Stimulated activated CD4-positive, alpha-beta T cell treated with anti-CD3 and anti-CD28 coated beads, Interleukin-15, amount 100 ng/mL, for 1 hour (primary cell): ENCODE measurements around the gene OR11H7.
"Not testable (repeated sequence)": the region's sequence is repeated elsewhere in the genome, so short reads cannot be mapped to it uniquely, and the experiment has no call there.

Source experiments
- DNase-seq, 2 donors: peaks; one replicate each; pipeline ENCODE4 v3.0.0-alpha.2; 2020; ENCODE audit warnings: low read depth in 1 of 2, low spot score in 1 of 2

Gene OR11H7

DNA sequence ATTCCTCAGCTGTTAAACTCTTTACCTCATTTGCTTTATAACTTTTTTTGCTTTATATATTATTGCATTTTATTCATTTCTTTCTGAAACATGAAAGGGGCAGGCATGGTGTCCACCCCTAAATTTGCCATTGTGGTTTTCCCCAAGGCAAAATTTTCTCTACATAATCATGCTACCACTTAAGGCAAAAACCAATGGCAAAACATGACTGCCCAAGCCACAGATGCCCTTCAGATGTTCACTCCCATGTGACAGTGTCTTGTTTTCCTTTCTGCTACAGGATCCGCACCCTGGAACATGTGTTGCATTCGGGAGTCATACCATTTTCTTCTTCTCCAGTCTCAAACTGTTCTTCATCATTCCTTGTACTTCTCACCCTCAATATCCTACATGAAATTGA, 48.6 kb downstream of the OR11H7 start:
- DNase-seq = no peak

DNA sequence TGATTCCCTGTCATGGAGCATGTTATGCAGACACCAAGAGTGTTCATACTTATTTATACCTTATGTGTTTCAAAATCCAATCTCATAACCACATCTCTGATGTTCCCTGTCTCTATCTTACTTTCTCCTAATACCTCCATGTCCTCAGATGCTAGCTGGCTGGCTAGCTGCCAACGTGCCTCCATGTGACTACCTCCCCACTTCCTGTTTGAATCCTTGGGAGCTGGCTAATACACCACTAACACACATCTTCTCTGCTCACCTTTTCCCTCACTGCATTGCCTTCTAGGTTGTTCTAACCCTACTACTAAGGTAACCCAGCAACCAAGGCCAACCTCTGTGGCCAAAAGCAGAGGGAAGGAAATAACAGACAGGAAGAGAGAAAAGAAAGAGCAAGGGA, 49.6 kb downstream of the OR11H7 start:
- DNase-seq = no peak

GRCh38 chr14:20280265-20280664, 51.5 kb downstream of the OR11H7 start:
- not testable (repeated sequence) for DNase-seq
